Common myeloid progenitor, CD34-positive (primary cell): ENCODE data around the gene TMBIM1.

Experiments used
- CTCF ChIA-PET: fragments of 350-600 bp; sonication (Branson Sonifier 250); formaldehyde crosslinking; loops from one replicate; lab custom pipeline; 2021; ENCODE audit warnings: antibody characterized with exemption; lab: Charles Lee
- POLR2A ChIA-PET: fragments of 350-600 bp; sonication (Branson Sonifier 250); formaldehyde crosslinking; loops from one replicate; lab custom pipeline; 2021; ENCODE audit warnings: antibody characterized with exemption; lab: Charles Lee
- DNase-seq, 3 donors: peaks; one replicate each; pipeline versions ENCODE4 v3.0.0 to v3.0.0-alpha.2; 2013
- H3K27ac ChIP-seq, 2 experiments: 1 replicate in 1 of 2; 2 replicates in 1 of 2; pipeline ENCODE4 v1.7.0; 2013; ENCODE audit warnings: inconsistent platforms in 2 of 2, low read length in 2 of 2, mild to moderate bottlenecking in 2 of 2, low read depth in 1 of 2, moderate library complexity in 1 of 2; ENCODE audit not compliant: severe bottlenecking in 2 of 2, insufficient read depth in 1 of 2, poor library complexity in 1 of 2
- H3K27me3 ChIP-seq, 5 experiments: replicated peaks in 2 of 5; 1 replicate in 3 of 5; 2 replicates in 2 of 5; pipeline versions ENCODE4 v1.6.1 to v1.7.0; 2013; ENCODE audit warnings: low read length in 4 of 5, mild to moderate bottlenecking in 2 of 5, moderate library complexity in 2 of 5, inconsistent platforms in 1 of 5; ENCODE audit not compliant: insufficient read depth in 5 of 5, control insufficient read depth in 4 of 5
- H3K36me3 ChIP-seq, 4 experiments: 1 replicate in 2 of 4; 2 replicates in 2 of 4; pipeline versions ENCODE4 v1.6.1 to v1.7.0; 2013; ENCODE audit warnings: low read length in 3 of 4, control low read depth in 1 of 4, mild to moderate bottlenecking in 1 of 4; ENCODE audit not compliant: control insufficient read depth in 4 of 4, insufficient read depth in 4 of 4
- H3K4me1 ChIP-seq, 4 experiments: 1 replicate in 3 of 4; 2 replicates in 1 of 4; pipeline versions ENCODE4 v1.6.1 to v1.7.1; 2013; ENCODE audit warnings: low read length in 3 of 4, mild to moderate bottlenecking in 3 of 4, control low read depth in 1 of 4, inconsistent platforms in 1 of 4, moderate library complexity in 1 of 4; ENCODE audit not compliant: control insufficient read depth in 4 of 4, insufficient read depth in 4 of 4; ENCODE audit errors: control extremely low read depth in 1 of 4
- H3K4me3 ChIP-seq, 7 experiments: 1 replicate in 4 of 7; 2 replicates in 3 of 7; pipeline versions ENCODE4 v1.5.1 to v1.7.0; 2013; ENCODE audit warnings: mild to moderate bottlenecking in 7 of 7, low read length in 6 of 7, moderate library complexity in 6 of 7, inconsistent platforms in 2 of 7, low read depth in 2 of 7, control low read depth in 1 of 7; ENCODE audit not compliant: insufficient read depth in 4 of 7, control insufficient read depth in 1 of 7; ENCODE audit errors: extremely low read depth in 1 of 7
- H3K9me3 ChIP-seq, 5 experiments: 1 replicate in 4 of 5; 2 replicates in 1 of 5; pipeline versions ENCODE4 v1.6.1 to v1.7.1; 2013; ENCODE audit warnings: low read length in 4 of 5, mild to moderate bottlenecking in 2 of 5, inconsistent platforms in 1 of 5, low read depth in 1 of 5, moderate library complexity in 1 of 5; ENCODE audit not compliant: control insufficient read depth in 4 of 5, insufficient read depth in 2 of 5; ENCODE audit errors: control extremely low read depth in 1 of 5
- WGBS: methylation state at CpG from one replicate; pipeline ENCODE4 v1.1.5; 2013; ENCODE audit not compliant: insufficient coverage; 5-methylcytosine and 5-hydroxymethylcytosine counted together

The TMBIM1 gene

DNA sequence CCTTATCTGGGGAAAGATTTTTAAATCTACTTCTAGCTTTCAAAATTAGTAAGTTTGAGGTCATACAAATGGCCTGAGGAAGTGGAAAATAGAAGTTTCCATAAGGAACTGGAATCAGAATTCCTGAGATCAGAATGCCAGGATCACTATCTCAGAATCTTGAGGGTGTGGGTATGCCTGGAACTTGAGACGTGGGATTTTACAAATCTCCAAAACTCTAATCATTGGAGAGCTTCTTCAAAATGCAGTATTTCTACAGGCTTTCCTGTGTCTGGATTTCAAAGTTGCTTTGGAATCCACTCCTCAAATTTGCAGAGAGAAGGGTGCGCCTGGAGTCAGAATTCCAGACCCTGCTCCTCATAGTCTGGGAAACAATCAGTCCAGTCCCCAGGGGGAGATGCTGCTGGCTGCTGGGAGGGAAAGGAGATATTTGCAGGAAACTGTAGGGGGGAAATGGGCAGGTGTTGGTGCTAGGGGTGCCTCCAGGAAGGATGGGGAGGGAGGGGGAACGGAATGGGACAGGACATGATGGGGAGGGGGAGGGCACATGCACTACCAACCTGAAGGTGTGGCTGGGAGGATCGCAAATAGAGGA, 33.4 kb upstream of the TMBIM1 start:
- Histone ChIP-seq H3K27me3 (no peaks in the 10 kb centered on the region), H3K4me3 (peak overlapping the region in 2 of 7 experiments; percentile 24 to 50), H3K36me3 (peaks cover 0 to 23% (median 0%) of the 10 kb centered on the region in 4 experiments), H3K4me1 (peaks cover 7 to 93% (median 88%) of the 10 kb centered on the region in 4 experiments), H3K9me3 (no peaks in the 10 kb centered on the region), H3K27ac (peak overlapping the region in 1 of 2 experiments; percentile 68)
- ChIA-PET POLR2A (no interaction called here), CTCF (interaction anchor here (19.4 to 22.5 kb wide), 2 partner anchors 18 to 32 kb away, joined by 212 to 340 read pairs; partner anchors contain the start of gene CATIP)
- WGBS = 64% methylated on average over 4 of the region's 4 CpGs
- DNase-seq = no peak

DNA sequence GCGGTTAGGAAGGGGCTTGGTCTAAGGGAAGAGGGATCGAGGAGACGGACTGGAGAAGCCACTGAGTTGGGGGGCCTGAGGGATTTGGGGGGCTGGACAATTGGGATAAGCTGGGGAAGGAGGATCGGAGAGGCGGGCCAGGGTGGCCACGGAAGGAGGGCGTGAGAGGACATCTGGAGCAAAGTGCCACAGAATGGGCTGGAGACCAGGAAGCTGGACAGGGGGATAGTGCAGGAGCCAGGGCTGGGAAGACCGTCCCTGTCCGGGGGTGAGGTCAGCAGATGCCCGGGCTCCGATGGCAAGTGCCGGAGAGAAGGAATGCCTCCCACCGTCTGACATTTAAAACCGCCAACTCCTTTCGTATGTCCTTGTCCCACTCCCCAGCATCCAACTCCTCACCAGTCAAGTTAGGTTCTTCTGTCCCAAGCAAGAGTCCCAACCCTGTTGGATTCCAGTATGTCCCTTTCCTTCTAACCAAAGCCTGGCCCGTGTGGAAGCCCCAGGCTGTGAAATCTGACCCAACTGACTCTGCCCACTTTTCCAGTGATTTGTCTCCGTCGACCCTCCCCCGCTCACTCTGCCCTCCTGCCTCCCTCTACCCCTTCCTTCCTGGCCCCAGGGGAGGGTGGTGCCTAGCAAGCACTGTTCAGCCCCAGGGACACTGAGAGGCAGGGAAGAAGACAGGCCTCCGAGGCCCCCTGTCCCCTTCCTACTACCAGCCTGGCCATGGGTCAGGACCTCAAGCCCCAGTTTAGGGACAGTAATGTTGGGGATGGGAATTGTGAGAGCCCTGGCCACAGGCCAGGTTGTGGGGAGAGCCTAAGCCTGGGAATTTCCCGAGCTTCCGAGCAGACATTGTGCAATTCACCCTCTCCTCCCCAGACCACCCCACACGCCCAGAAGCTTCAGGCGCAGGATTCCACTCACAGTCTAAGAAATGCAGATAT, 31.5 kb upstream of the TMBIM1 start:
- Histone ChIP-seq H3K4me1 (peaks cover 7 to 87% (median 77%) of the 10 kb centered on the region in 4 experiments), H3K4me3 (peak overlapping the region; percentile 45 to 97 (median 86)), H3K36me3 (peaks cover 0 to 21% (median 0%) of the 10 kb centered on the region in 4 experiments), H3K27me3 (no peaks in the 10 kb centered on the region), H3K27ac (peak overlapping the region; percentile 64 to 84), H3K9me3 (no peaks in the 10 kb centered on the region)
- WGBS = 0% methylated on average over 11 of the region's 24 CpGs
- peak in 1 of 3 donors; percentile 29 for DNase-seq
- ChIA-PET CTCF (interaction anchor here (0.7 to 22.5 kb wide), 5 partner anchors 8 to 34 kb away, joined by 3 to 340 read pairs (median 27); partner anchors contain the start of gene CATIP), POLR2A (interaction anchor here (1.4 to 2.3 kb wide), 3 partner anchors 9 to 73 kb away, joined by 5 to 7 read pairs (median 7); no protein-coding TSS in a partner anchor)

DNA sequence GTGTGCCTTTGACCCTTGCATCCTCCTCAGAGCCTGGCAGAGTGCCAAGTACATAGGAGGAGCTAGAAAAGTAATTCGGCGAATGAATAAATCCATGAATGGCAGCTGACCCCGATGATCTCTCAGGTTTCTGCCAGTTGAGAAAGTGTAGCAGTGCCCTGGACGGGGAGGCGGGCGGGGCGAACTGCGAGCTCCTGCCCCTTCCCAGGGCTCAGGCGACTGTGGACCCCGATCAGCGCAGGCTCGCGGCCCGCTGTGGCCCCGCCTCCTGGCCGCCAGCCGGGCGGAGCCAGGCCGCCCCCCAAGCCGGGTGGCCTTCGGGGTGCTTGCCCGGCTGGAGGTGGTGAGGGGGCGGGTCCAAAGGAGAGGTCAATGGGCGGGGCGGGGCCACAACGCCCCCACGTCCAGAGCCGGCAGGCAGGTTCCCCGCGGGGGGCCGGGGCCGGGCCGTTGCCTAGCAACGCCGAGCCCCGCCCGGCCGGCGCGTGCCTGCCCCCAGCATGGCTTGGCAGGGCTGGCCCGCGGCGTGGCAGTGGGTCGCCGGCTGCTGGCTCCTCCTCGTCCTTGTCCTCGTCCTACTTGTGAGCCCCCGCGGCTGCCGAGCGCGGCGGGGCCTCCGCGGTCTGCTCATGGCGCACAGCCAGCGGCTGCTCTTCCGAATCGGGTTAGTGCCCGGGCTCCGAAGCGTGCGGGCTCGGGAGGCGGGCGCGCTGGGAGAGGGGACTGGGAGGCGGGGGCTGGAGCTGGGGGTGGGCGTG, 30.6 kb upstream of the TMBIM1 start:
- H3K4me1 ChIP-seq = peaks cover 7 to 84% (median 76%) of the 10 kb centered on the region in 4 experiments
- CTCF ChIA-PET = interaction anchor here (0.6 to 22.5 kb wide), 9 partner anchors 9 to 73 kb away, joined by 3 to 340 read pairs (median 4); partner anchors contain the start of gene CATIP
- H3K36me3 ChIP-seq = peaks cover 0 to 20% (median 0%) of the 10 kb centered on the region in 4 experiments
- H3K27me3 ChIP-seq = no peaks in the 10 kb centered on the region
- POLR2A ChIA-PET = interaction anchor here (1.0 to 2.3 kb wide), 4 partner anchors 10 to 73 kb away, joined by 7 read pairs; no protein-coding TSS in a partner anchor
- peak overlapping the region; percentile 64 to 84 for H3K27ac ChIP-seq
- no peaks in the 10 kb centered on the region for H3K9me3 ChIP-seq
- DNase-seq = peak; percentile 86 to 93 (median 89)
- peak overlapping the region; percentile 45 to 97 (median 86) for H3K4me3 ChIP-seq
- under 1% methylated on average over 49 of the region's 69 CpGs for WGBS

DNA sequence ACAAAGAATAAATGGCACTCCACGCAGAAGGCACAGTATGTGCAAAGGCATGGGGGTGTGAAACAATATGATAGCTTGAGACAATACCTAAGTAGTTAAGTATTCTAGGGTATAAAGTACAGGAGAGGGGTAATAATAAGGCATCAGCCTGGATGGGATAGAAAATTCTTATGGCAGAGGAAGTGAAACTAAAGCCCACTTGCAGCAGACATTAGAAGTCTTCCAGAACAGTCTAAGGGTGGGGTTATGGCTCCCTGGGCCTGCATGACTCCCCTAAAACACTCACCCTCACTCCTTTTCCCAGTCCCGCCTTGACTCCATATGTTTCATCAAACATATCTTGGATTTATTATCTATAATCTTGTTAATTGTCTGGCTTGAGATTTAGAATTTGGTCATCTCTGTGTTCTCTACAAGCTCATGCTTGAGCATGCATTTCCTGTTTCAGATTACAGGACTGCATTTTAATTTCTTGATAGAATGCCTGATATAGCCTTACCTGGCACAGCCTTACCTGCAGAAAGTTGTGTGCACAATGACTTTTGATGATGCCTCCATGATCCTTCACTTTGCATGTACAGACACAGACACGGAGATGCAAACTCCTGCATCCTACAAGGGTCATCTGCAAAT, 28.5 kb upstream of the TMBIM1 start:
- Histone ChIP-seq H3K4me1 (peaks cover 10 to 84% (median 75%) of the 10 kb centered on the region in 4 experiments), H3K36me3 (peaks cover 0 to 11% (median 0%) of the 10 kb centered on the region in 4 experiments), H3K4me3 (no peak overlapping the region), H3K27ac (no peak overlapping the region), H3K9me3 (no peaks in the 10 kb centered on the region), H3K27me3 (no peaks in the 10 kb centered on the region)
- CTCF ChIA-PET = interaction anchor here (1.1 to 22.5 kb wide), 6 partner anchors 11 to 75 kb away, joined by 4 to 340 read pairs (median 17); partner anchors contain the start of gene CATIP
- POLR2A ChIA-PET = no interaction called here
- WGBS = 100% methylated on average over 2 of the region's 3 CpGs
- DNase-seq = no peak

DNA sequence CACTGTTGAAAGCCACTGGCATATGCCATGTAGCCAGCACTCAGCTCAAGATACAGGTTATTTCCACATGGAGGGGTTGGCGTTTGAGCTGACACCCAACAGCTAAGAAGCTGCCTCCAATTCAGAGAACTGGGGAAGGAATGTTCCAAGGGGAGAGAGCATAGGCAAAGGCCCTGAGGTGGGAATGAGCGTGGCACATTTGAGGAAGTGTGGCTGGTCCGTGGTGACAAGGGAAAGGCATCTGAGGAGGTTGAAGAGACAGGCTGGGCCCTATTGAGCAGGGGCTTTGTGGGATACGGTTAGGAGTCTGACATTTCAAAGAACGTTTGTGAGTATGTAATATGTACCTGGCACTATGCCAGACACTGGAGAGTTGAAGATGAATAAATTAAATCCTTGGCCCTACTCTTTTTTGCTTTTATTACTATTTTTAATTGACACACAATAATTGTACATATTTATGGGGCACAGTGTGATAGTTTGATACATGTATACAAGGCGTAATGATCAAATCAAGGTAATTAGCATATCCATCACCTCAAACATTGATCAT, 27.6 kb upstream of the TMBIM1 start:
- 34% methylated on average over 4 of the region's 6 CpGs for WGBS
- H3K27me3 ChIP-seq = no peaks in the 10 kb centered on the region
- peaks cover 15 to 84% (median 73%) of the 10 kb centered on the region in 4 experiments for H3K4me1 ChIP-seq
- peak in 2 of 3 donors; percentile 49 to 58 for DNase-seq
- ChIA-PET CTCF (interaction anchor here (1.1 to 22.5 kb wide), 5 partner anchors 12 to 38 kb away, joined by 4 to 340 read pairs (median 27); partner anchors contain the start of gene CATIP), POLR2A (no interaction called here)
- H3K9me3 ChIP-seq = no peaks in the 10 kb centered on the region
- H3K4me3 ChIP-seq = no peak overlapping the region
- no peak overlapping the region for H3K27ac ChIP-seq
- H3K36me3 ChIP-seq = peaks cover 0 to 11% (median 0%) of the 10 kb centered on the region in 4 experiments
